Effector memory CD4-positive, alpha-beta T cell (primary cell): ENCODE results near the gene DNAL1.
A peak's percentile ranks its signal among the peaks of the same experiment; 100 is the strongest.

Experiments
- DNase-seq, 3 donors: peaks; one replicate each; pipeline ENCODE4 v3.0.0-alpha.2; 2020
- H3K27ac ChIP-seq: 2 replicates; pipeline ENCODE4 v1.7.0; 2013; ENCODE audit warnings: mild to moderate bottlenecking, low read length, moderate library complexity; ENCODE audit not compliant: insufficient read depth, poor library complexity, severe bottlenecking
- H3K27me3 ChIP-seq: replicated peaks from 2 replicates; pipeline ENCODE4 v1.7.0; 2013; ENCODE audit warnings: mild to moderate bottlenecking, low read length; ENCODE audit not compliant: insufficient read depth, control insufficient read depth, poor library complexity, severe bottlenecking
- H3K36me3 ChIP-seq: 2 replicates; pipeline ENCODE4 v1.7.0; 2013; ENCODE audit warnings: mild to moderate bottlenecking, low read length, moderate library complexity; ENCODE audit not compliant: control insufficient read depth, insufficient read depth
- H3K4me1 ChIP-seq: 2 replicates; pipeline ENCODE4 v1.7.0; 2013; ENCODE audit warnings: low read length, mild to moderate bottlenecking; ENCODE audit not compliant: control insufficient read depth, insufficient read depth, poor library complexity, severe bottlenecking
- H3K4me3 ChIP-seq: 2 replicates; pipeline ENCODE4 v1.7.0; 2013; ENCODE audit warnings: low read length, low read depth, mild to moderate bottlenecking; ENCODE audit not compliant: insufficient read depth, poor library complexity, severe bottlenecking
- H3K9me3 ChIP-seq: 2 replicates; pipeline ENCODE4 v1.7.0; 2013; ENCODE audit warnings: mild to moderate bottlenecking, low read length, moderate library complexity; ENCODE audit not compliant: control insufficient read depth

The DNAL1 gene

GRCh38 chr14:73713803-73714655, 69.2 kb downstream of the DNAL1 start, which contains the start of gene PNMA1:
Gene PNMA1, minus strand, starts transcription at chr14:73714384. Its CDS starts 745 bp downstream, at chr14:73713639.
- H3K9me3 ChIP-seq = no peaks in the 10 kb centered on the region
- peak within 1 kb of the TSS; percentile 87 for H3K27ac ChIP-seq
- H3K4me1 ChIP-seq = no peaks in the 10 kb centered on the region
- peak; percentile 78 to 83 (median 83) for DNase-seq
- H3K27me3 ChIP-seq = no peaks in the 10 kb centered on the region
- H3K36me3 ChIP-seq = peaks cover 27% of the 10 kb centered on the region
- H3K4me3 ChIP-seq = peak within 1 kb of the TSS; percentile 77

- no peaks in the 10 kb centered on the region for H3K4me1 ChIP-seq
- DNase-seq = no peak
- H3K4me3 ChIP-seq = peak overlapping the region; percentile 77
- peak overlapping the region; percentile 87 for H3K27ac ChIP-seq
- peaks cover 33% of the 10 kb centered on the region for H3K36me3 ChIP-seq
- H3K27me3 ChIP-seq = no peaks in the 10 kb centered on the region
- H3K9me3 ChIP-seq = no peaks in the 10 kb centered on the region
These were observed 69.9 kb downstream of the DNAL1 start for GRCh38 chr14:73714656-73715081.

GRCh38 chr14:73715707-73716106, 70.9 kb downstream of the DNAL1 start:
- Histone ChIP-seq H3K27me3 (no peaks in the 10 kb centered on the region), H3K4me3 (no peak overlapping the region), H3K9me3 (no peaks in the 10 kb centered on the region), H3K4me1 (no peaks in the 10 kb centered on the region), H3K36me3 (peaks cover 42% of the 10 kb centered on the region), H3K27ac (peak overlapping the region; percentile 32)
- no peak for DNase-seq

- H3K27ac ChIP-seq = no peak overlapping the region
- no peak overlapping the region for H3K4me3 ChIP-seq
- H3K27me3 ChIP-seq = no peaks in the 10 kb centered on the region
- no peak for DNase-seq
- no peaks in the 10 kb centered on the region for H3K9me3 ChIP-seq
- H3K4me1 ChIP-seq = no peaks in the 10 kb centered on the region
- peaks cover 58% of the 10 kb centered on the region for H3K36me3 ChIP-seq
These were observed 72.5 kb downstream of the DNAL1 start for GRCh38 chr14:73717266-73717665.

GRCh38 chr14:73717711-73718417, 73.1 kb downstream of the DNAL1 start:
- no peak overlapping the region for H3K4me3 ChIP-seq
- no peak overlapping the region for H3K27ac ChIP-seq
- DNase-seq = no peak
- no peaks in the 10 kb centered on the region for H3K27me3 ChIP-seq
- H3K9me3 ChIP-seq = no peaks in the 10 kb centered on the region
- H3K4me1 ChIP-seq = no peaks in the 10 kb centered on the region
- peaks cover 64% of the 10 kb centered on the region for H3K36me3 ChIP-seq

- Histone ChIP-seq H3K27me3 (no peaks in the 10 kb centered on the region), H3K9me3 (no peaks in the 10 kb centered on the region), H3K27ac (no peak overlapping the region), H3K36me3 (peaks cover 69% of the 10 kb centered on the region), H3K4me3 (no peak overlapping the region), H3K4me1 (no peaks in the 10 kb centered on the region)
- DNase-seq = no peak
These were observed 73.8 kb downstream of the DNAL1 start for GRCh38 chr14:73718418-73719251.

GRCh38 chr14:73719361-73719760, 74.6 kb downstream of the DNAL1 start:
- H3K27ac ChIP-seq = no peak overlapping the region
- H3K4me1 ChIP-seq = no peaks in the 10 kb centered on the region
- no peaks in the 10 kb centered on the region for H3K9me3 ChIP-seq
- DNase-seq = no peak
- H3K27me3 ChIP-seq = no peaks in the 10 kb centered on the region
- peaks cover 76% of the 10 kb centered on the region for H3K36me3 ChIP-seq
- H3K4me3 ChIP-seq = no peak overlapping the region

GRCh38 chr14:73719791-73720190, 75.0 kb downstream of the DNAL1 start:
- no peak overlapping the region for H3K27ac ChIP-seq
- H3K4me1 ChIP-seq = no peaks in the 10 kb centered on the region
- DNase-seq = no peak
- H3K27me3 ChIP-seq = no peaks in the 10 kb centered on the region
- no peak overlapping the region for H3K4me3 ChIP-seq
- peaks cover 81% of the 10 kb centered on the region for H3K36me3 ChIP-seq
- no peaks in the 10 kb centered on the region for H3K9me3 ChIP-seq

GRCh38 chr14:73720636-73721035, 75.8 kb downstream of the DNAL1 start:
- DNase-seq = no peak
- Histone ChIP-seq H3K27me3 (no peaks in the 10 kb centered on the region), H3K4me3 (no peak overlapping the region), H3K4me1 (no peaks in the 10 kb centered on the region), H3K9me3 (no peaks in the 10 kb centered on the region), H3K36me3 (peaks cover 88% of the 10 kb centered on the region), H3K27ac (no peak overlapping the region)
